ENCODE measurements around the gene YAP1. TPM values are rescaled to one million over a fixed set of nuclear protein-coding genes. Genes with fewer than 3 reads are reported as not detected.
A peak's percentile ranks its signal among the peaks of the same experiment; 100 is the strongest.

Gene YAP1
- total and polyA plus RNA-seq, 11 donors, result 15.2 to 93.0 (median 71.5) TPM

DNA sequence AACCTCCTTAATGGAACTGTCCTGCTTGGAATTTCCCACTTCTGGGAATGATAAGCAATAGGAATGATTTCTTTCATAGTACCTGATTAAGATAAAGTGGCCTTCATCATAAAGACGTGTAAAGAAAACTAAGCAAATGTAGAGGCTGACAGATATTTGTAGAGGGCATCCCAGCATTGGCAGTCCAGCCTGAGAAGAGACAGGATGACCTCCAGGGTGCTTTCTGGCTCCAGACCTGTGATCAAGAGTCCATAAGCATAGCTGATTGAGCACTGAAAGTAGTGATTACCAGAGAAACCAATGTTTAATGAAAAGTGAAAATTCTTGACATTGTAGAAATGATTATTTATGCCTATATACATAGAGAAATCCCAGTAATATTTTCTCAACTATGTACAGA, 33.6 kb downstream of the YAP1 start:
- Histone ChIP-seq H3K36me3 (no peaks in the 10 kb centered on the region), H3K27me3 (no peaks in the 10 kb centered on the region), H3K4me3 (no peak overlapping the region), H3K27ac (peak overlapping the region in 11 of 12 donors; percentile 7 to 69 (median 57)), H3K9me3 (no peaks in the 10 kb centered on the region), H3K4me1 (peaks cover 0 to 76% (median 53%) of the 10 kb centered on the region in 12 donors)
- no peak for TF ChIP-seq POLR2A (IDR thresholded peaks at IDR 0.05)
- TF ChIP-seq, protein P1, sequence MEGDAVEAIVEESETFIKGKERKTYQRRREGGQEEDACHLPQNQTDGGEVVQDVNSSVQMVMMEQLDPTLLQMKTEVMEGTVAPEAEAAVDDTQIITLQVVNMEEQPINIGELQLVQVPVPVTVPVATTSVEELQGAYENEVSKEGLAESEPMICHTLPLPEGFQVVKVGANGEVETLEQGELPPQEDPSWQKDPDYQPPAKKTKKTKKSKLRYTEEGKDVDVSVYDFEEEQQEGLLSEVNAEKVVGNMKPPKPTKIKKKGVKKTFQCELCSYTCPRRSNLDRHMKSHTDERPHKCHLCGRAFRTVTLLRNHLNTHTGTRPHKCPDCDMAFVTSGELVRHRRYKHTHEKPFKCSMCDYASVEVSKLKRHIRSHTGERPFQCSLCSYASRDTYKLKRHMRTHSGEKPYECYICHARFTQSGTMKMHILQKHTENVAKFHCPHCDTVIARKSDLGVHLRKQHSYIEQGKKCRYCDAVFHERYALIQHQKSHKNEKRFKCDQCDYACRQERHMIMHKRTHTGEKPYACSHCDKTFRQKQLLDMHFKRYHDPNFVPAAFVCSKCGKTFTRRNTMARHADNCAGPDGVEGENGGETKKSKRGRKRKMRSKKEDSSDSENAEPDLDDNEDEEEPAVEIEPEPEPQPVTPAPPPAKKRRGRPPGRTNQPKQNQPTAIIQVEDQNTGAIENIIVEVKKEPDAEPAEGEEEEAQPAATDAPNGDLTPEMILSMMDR (IDR thresholded peaks at IDR 0.05), result no peak
- WGBS, 4 donors, result 31 to 34% (median 32%) methylated on average over 1 of the region's 1 CpG
- DNase-seq (peak in 1 of 5 donors; percentile 35), ATAC-seq (peak in 3 of 4 donors; percentile 34 to 48 (median 38))
- intact Hi-C loops (cut with DNase I), result no loop called here

DNA sequence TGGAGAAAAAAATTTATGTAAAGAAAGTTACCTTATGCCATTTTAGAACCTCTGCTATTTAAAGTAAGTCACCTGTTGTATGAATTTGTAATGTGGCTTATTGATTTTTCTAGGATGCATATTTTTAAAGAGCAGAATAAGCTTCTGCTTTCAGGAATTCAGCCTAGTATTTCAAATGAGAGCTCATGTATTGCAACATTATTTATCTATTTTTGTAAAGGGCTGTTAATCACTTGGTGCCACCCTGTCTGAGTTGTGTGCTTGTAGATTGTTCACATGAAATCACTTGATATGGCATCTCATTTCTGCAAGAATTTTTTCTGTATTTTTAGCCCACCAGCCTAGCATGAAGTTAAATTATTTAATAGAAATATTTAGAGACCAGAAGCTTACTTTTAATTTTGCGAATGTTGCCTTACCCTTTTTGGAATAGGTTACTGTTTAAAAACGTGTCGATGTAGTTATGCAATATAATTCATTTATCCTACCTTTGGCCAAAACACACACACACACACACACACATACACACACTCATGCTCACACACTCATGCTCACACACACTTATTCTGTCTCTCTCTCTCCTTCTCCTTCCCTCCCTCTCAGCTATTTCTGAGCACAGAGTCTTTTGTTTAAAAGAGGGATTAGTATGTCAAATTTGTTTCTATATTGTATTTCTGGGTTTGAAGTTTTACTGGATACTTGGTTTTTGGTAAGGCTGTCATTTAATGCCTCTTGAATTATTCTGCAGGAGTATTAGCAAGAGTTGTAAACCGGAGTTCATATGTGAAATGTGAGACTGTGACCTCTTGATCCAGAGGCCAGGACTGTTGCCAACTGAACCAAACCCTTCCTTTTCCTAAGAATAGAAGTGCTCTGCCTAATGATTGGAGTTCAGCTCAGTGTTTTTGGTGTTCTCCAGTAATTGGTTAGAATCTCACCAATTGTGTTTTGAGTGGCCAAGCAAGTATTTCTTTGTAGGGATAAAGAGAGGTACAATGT, 34.4 kb downstream of the YAP1 start:
- no peak overlapping the region for H3K4me3 ChIP-seq
- peak overlapping the region; percentile 18 to 69 (median 56) for H3K27ac ChIP-seq
- TF ChIP-seq, protein P1 (IDR thresholded peaks at IDR 0.05), result no peak
- no peak for TF ChIP-seq POLR2A (IDR thresholded peaks at IDR 0.05)
- intact Hi-C loops (cut with DNase I), result loop anchor here in 4 of 10 donors (5.0 kb wide), 1 partner anchor 32 kb away; the partner anchor contains the start of gene YAP1 (in 4 of the 4)
- WGBS, 4 donors, result 21 to 30% (median 24%) methylated on average over 4 of the region's 4 CpGs
- peaks cover 0 to 71% (median 46%) of the 10 kb centered on the region in 12 donors for H3K4me1 ChIP-seq
- H3K9me3 ChIP-seq, result no peaks in the 10 kb centered on the region
- H3K36me3 ChIP-seq, result no peaks in the 10 kb centered on the region
- H3K27me3 ChIP-seq, result no peaks in the 10 kb centered on the region
- ATAC-seq, result peak in 3 of 4 donors; percentile 70 to 81 (median 76)
- DNase-seq, result peak in 4 of 5 donors; percentile 45 to 70 (median 62)

DNA sequence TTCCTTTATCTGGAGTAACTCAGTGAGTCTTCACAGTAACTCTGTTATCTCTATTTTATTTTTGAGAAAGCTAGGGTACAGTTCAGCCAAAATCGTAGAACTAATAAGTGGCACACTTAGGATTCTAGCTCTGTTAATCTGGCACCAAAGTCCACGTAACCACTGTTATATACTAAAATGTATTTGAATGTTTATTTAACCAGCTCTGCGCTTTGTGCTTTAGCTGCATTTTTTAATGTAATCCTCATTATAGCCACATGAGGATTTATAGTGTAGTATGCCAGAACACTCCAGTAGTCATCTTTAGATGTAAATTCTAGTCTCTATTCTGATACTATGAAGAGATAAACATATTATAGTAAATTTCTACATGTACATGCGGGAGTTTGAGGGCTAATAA, 36.8 kb downstream of the YAP1 start:
- H3K36me3 ChIP-seq, result no peaks in the 10 kb centered on the region
- 63 to 68% (median 66%) methylated on average over 4 of the region's 4 CpGs for WGBS, 4 donors
- intact Hi-C loops (cut with DNase I), result loop anchor here in 4 of 10 donors (5.0 kb wide), 1 partner anchor 35 kb away; the partner anchor contains the start of gene YAP1 (in 4 of the 4)
- H3K27ac ChIP-seq, result peak overlapping the region in 7 of 12 donors; percentile 6 to 56 (median 12)
- H3K27me3 ChIP-seq, result no peaks in the 10 kb centered on the region
- H3K4me1 ChIP-seq, result peaks cover 0 to 75% (median 39%) of the 10 kb centered on the region in 12 donors
- ATAC-seq, result no peak
- H3K4me3 ChIP-seq, result no peak overlapping the region
- no peak for DNase-seq
- H3K9me3 ChIP-seq, result no peaks in the 10 kb centered on the region
- TF ChIP-seq, protein P1 (IDR thresholded peaks at IDR 0.05), result no peak
- no peak for TF ChIP-seq POLR2A (IDR thresholded peaks at IDR 0.05)

DNA sequence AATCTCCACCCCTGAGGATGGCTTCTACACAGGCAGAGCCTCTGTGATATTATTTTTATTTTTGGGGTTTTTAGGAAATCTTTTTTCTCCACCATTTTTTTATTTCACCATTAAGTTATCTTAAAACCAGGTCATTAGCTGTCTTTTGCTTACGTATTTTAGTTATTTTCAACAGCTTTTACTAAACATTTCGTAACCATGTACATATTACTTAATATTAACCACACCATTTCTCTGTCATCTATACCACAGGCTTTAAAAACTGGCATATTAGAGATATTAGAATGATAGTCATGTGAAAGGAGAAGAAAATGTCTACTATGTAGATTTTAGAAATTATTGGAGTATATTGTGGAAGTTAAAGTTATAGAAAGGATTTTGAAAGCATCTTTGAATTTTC, 37.4 kb downstream of the YAP1 start:
- DNase-seq (no peak), ATAC-seq (no peak)
- no peaks in the 10 kb centered on the region for H3K36me3 ChIP-seq
- peak overlapping the region in 1 of 12 donors; percentile 31 for H3K27ac ChIP-seq
- WGBS, 4 donors, result 89 to 95% (median 93%) methylated on average over 2 of the region's 2 CpGs
- TF ChIP-seq POLR2A (IDR thresholded peaks at IDR 0.05), result no peak
- TF ChIP-seq, protein P1 (IDR thresholded peaks at IDR 0.05), result no peak
- no peaks in the 10 kb centered on the region for H3K27me3 ChIP-seq
- no peak overlapping the region for H3K4me3 ChIP-seq
- no peaks in the 10 kb centered on the region for H3K9me3 ChIP-seq
- intact Hi-C loops (cut with DNase I), result loop anchor here in 4 of 10 donors (5.0 kb wide), 1 partner anchor 35 kb away; the partner anchor contains the start of gene YAP1 (in 4 of the 4)
- peaks cover 0 to 76% (median 38%) of the 10 kb centered on the region in 12 donors for H3K4me1 ChIP-seq

Measured in heart left ventricle (tissue), 16 donors.